ENCODE results near the gene REEP5. TPM values are rescaled to one million over a fixed set of nuclear protein-coding genes. Genes with fewer than 3 reads are reported as not detected.

Gene REEP5
- total RNA-seq, 1 experiment from 2014 or later, result 65.2 TPM

- ChIA-PET CTCF (interaction anchor here (0.5 to 1.6 kb wide), 36 partner anchors 9 to 1223 kb away, joined by 3 to 21 read pairs (median 4); partner anchors contain the start of genes APC and SRP19), POLR2A (interaction anchor here (0.6 to 1.2 kb wide), 6 partner anchors 11 to 215 kb away, joined by 3 to 10 read pairs (median 3); partner anchors contain the start of gene SRP19)
- Mint-ChIP-seq H3K4me3 (ENCODE audit: unreplicated experiment) (no peak overlapping the region), H3K36me3 (ENCODE audit: insufficient read depth, unreplicated experiment) (no peaks in the 10 kb centered on the region), H3K9me3 (ENCODE audit: unreplicated experiment) (no peaks in the 10 kb centered on the region), H3K4me1 (ENCODE audit: insufficient read depth, unreplicated experiment) (no peaks in the 10 kb centered on the region), H3K27me3 (ENCODE audit: insufficient read depth, unreplicated experiment) (no peaks in the 10 kb centered on the region), H3K27ac (ENCODE audit: low read depth, unreplicated experiment) (no peak overlapping the region)
- peak; percentile 37 for TF ChIP-seq CTCF (IDR thresholded peaks at IDR 0.05; ENCODE audit: unreplicated experiment)
- intact Hi-C loops (cut with micrococcal nuclease), result loop anchor here (1.0 to 5.0 kb wide), 2 partner anchors 156 to 297 kb away; no protein-coding TSS in a partner anchor
- BruUV-seq (replicated peaks), result no TSS peak
- DNase-seq (ENCODE audit: unreplicated experiment), result peak; percentile 80
Measured at GRCh38 chr5:112848116-112848811, 73.8 kb downstream of the REEP5 start.

GRCh38 chr5:112847306-112847705 lies 74.7 kb downstream of the REEP5 start:
- intact Hi-C loops (cut with micrococcal nuclease), result loop anchor here (5.0 kb wide), 1 partner anchor 155 kb away; no protein-coding TSS in a partner anchor
- ChIA-PET CTCF (interaction anchor here (1.0 kb wide), 1 partner anchor 21 kb away, joined by 3 read pairs; no protein-coding TSS in a partner anchor), POLR2A (no interaction called here)
- Mint-ChIP-seq H3K27ac (ENCODE audit: low read depth, unreplicated experiment) (no peak overlapping the region), H3K4me3 (ENCODE audit: unreplicated experiment) (no peak overlapping the region), H3K36me3 (ENCODE audit: insufficient read depth, unreplicated experiment) (no peaks in the 10 kb centered on the region), H3K9me3 (ENCODE audit: unreplicated experiment) (no peaks in the 10 kb centered on the region), H3K4me1 (ENCODE audit: insufficient read depth, unreplicated experiment) (no peaks in the 10 kb centered on the region), H3K27me3 (ENCODE audit: insufficient read depth, unreplicated experiment) (no peaks in the 10 kb centered on the region)
- no peak for TF ChIP-seq CTCF (IDR thresholded peaks at IDR 0.05; ENCODE audit: unreplicated experiment)
- no TSS peak for BruUV-seq (replicated peaks)
- DNase-seq (ENCODE audit: unreplicated experiment), result no peak

- peaks cover 2% of the 10 kb centered on the region for H3K36me3 Mint-ChIP-seq (ENCODE audit: insufficient read depth, unreplicated experiment)
- ChIA-PET CTCF (interaction anchor here (1.0 kb wide), 1 partner anchor 21 kb away, joined by 3 read pairs; no protein-coding TSS in a partner anchor), POLR2A (no interaction called here)
- no TSS peak for BruUV-seq (replicated peaks)
- no peaks in the 10 kb centered on the region for H3K4me1 Mint-ChIP-seq (ENCODE audit: insufficient read depth, unreplicated experiment)
- TF ChIP-seq CTCF (IDR thresholded peaks at IDR 0.05; ENCODE audit: unreplicated experiment), result no peak
- H3K9me3 Mint-ChIP-seq (ENCODE audit: unreplicated experiment), result no peaks in the 10 kb centered on the region
- no peak overlapping the region for H3K27ac Mint-ChIP-seq (ENCODE audit: low read depth, unreplicated experiment)
- DNase-seq (ENCODE audit: unreplicated experiment), result no peak
- H3K27me3 Mint-ChIP-seq (ENCODE audit: insufficient read depth, unreplicated experiment), result no peaks in the 10 kb centered on the region
- no peak overlapping the region for H3K4me3 Mint-ChIP-seq (ENCODE audit: unreplicated experiment)
- intact Hi-C loops (cut with micrococcal nuclease), result loop anchor here (5.0 kb wide), 1 partner anchor 154 kb away; no protein-coding TSS in a partner anchor
Measured at GRCh38 chr5:112846556-112846955, 75.5 kb downstream of the REEP5 start.

GRCh38 chr5:112844489-112844888 lies 77.5 kb downstream of the REEP5 start:
- CTCF ChIA-PET, result interaction anchor here (0.7 kb wide), 1 partner anchor 292 kb away, joined by 4 read pairs; no protein-coding TSS in a partner anchor
- Mint-ChIP-seq H3K9me3 (ENCODE audit: unreplicated experiment) (no peaks in the 10 kb centered on the region), H3K27me3 (ENCODE audit: insufficient read depth, unreplicated experiment) (no peaks in the 10 kb centered on the region), H3K4me3 (ENCODE audit: unreplicated experiment) (no peak overlapping the region), H3K36me3 (ENCODE audit: insufficient read depth, unreplicated experiment) (peaks cover 19% of the 10 kb centered on the region), H3K4me1 (ENCODE audit: insufficient read depth, unreplicated experiment) (no peaks in the 10 kb centered on the region), H3K27ac (ENCODE audit: low read depth, unreplicated experiment) (no peak overlapping the region)
- BruUV-seq (replicated peaks), result no TSS peak
- intact Hi-C loops (cut with micrococcal nuclease), result no loop called here
- no peak for TF ChIP-seq CTCF (IDR thresholded peaks at IDR 0.05; ENCODE audit: unreplicated experiment)
- no peak for DNase-seq (ENCODE audit: unreplicated experiment)
- POLR2A ChIA-PET, result interaction anchor here (0.7 to 1.3 kb wide), 2 partner anchors 13 to 17 kb away, joined by 3 read pairs; partner anchors contain the start of gene SRP19
